HepG2 (cell line): Measurements from ENCODE around the gene RAPGEF5.

Experiments
- BATF2 ChIP-seq: sonication (generic); formaldehyde crosslinking; IDR thresholded peaks from 2 replicates; pipeline ENCODE4 v1.8.0; 2022; ENCODE audit warnings: mild to moderate bottlenecking, missing genetic modification reagents, moderate library complexity
- CREB1 ChIP-seq, 2 experiments: fragments of 450-650 bp in 1 of 2; IDR thresholded peaks; 2 replicates each; pipeline ENCODE4 v1.6.1; 2016 to 2017; ENCODE audit warnings: control low read depth in 1 of 2, mild to moderate bottlenecking in 1 of 2, missing compliant biosample characterization in 1 of 2, missing genetic modification characterization in 1 of 2
- HDAC2 ChIP-seq: sonication (generic); formaldehyde crosslinking; IDR thresholded peaks from 2 replicates; pipeline ENCODE4 v1.4.0; 2020; ENCODE audit warnings: missing genetic modification reagents
- JUN ChIP-seq: sonication (generic); formaldehyde crosslinking; IDR thresholded peaks from 2 replicates; pipeline ENCODE4 v1.4.0; 2020; ENCODE audit warnings: mild to moderate bottlenecking, missing genetic modification reagents
- MED8 ChIP-seq: sonication (generic); formaldehyde crosslinking; IDR thresholded peaks from 2 replicates; pipeline ENCODE4 v1.8.1; 2023; ENCODE audit warnings: mild to moderate bottlenecking, missing genetic modification reagents; ENCODE audit not compliant: insufficient replicate concordance
- TF ChIP-seq, protein P1 (sequence below): sonication (generic); formaldehyde crosslinking; IDR thresholded peaks from 2 replicates; pipeline ENCODE4 v1.8.0; 2022; ENCODE audit warnings: missing genetic modification reagents, mild to moderate bottlenecking, borderline replicate concordance
- TF ChIP-seq, protein P2 (sequence below), 2 experiments: sonication (generic) in 1 of 2; formaldehyde crosslinking in 1 of 2; IDR thresholded peaks; 2 replicates each; pipeline versions ENCODE4 v1.5.1 to v1.6.1; 2011 to 2020; ENCODE audit warnings: borderline replicate concordance in 1 of 2, low read depth in 1 of 2, low read length in 1 of 2, mild to moderate bottlenecking in 1 of 2, missing genetic modification reagents in 1 of 2, moderate library complexity in 1 of 2

DNA sequence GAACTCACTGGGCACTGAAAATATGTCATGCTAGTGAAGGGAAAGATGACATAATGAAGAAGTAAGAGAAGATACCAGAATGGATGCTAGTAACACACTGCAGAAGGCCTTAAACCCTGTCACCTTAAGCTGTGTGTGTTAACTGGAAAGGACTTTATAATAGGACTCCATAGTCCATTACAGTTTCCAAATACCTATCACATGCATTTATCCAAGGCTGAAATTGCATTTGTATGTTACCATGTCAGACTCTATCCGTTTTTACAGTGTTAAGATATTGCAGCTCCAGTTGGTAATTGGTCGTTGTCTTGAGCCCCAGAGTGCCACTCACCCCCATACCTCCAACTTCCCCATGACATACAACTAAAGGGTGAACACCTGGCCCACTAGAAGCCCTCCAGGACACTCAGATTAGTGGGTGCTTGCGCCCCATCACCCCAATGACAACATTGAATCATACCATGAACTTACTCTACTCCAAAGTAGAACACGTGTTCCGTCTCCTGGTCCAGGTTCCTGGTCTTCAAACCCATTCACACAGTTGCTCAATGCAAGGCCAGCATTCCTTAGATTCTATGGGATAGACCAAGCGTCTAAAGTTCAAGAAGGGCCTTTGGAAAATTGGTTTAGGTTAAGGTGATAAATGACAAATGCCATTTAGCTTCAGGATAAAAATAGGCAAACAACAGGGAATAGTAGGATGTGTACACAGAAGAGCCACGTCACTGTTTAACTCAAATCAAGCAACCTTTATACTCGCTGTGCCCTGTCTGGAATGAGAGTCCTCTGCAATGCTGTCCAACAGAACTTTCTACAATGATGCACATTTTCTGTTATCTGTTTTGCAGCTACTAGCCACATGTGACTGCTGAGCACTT lies 2.1 kb upstream of the RAPGEF5 start:
- TF ChIP-seq JUN (CRISPR knock-in tag) (0 out of 2 replicates have a peak, but pooled peaks have one; percentile 49), HDAC2 (CRISPR knock-in tag) (peak; percentile 93; the same call in 1 of the 2 replicates), CREB1 (IDR thresholded peaks at IDR 0.05) (peak; percentile 89), CREB1 (CRISPR knock-in tag; IDR thresholded peaks at IDR 0.05) (peak; percentile 89), MED8 (CRISPR knock-in tag) (peak; percentile 68), BATF2 (CRISPR knock-in tag) (no peak)
- TF ChIP-seq, protein P1, sequence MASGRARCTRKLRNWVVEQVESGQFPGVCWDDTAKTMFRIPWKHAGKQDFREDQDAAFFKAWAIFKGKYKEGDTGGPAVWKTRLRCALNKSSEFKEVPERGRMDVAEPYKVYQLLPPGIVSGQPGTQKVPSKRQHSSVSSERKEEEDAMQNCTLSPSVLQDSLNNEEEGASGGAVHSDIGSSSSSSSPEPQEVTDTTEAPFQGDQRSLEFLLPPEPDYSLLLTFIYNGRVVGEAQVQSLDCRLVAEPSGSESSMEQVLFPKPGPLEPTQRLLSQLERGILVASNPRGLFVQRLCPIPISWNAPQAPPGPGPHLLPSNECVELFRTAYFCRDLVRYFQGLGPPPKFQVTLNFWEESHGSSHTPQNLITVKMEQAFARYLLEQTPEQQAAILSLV (CRISPR knock-in tag), result no peak
- TF ChIP-seq, protein P2, sequence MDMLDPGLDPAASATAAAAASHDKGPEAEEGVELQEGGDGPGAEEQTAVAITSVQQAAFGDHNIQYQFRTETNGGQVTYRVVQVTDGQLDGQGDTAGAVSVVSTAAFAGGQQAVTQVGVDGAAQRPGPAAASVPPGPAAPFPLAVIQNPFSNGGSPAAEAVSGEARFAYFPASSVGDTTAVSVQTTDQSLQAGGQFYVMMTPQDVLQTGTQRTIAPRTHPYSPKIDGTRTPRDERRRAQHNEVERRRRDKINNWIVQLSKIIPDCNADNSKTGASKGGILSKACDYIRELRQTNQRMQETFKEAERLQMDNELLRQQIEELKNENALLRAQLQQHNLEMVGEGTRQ (IDR thresholded peaks at IDR 0.05; ENCODE audit: low read depth, low read length), result peak; percentile 51
- TF ChIP-seq, protein P2 (CRISPR knock-in tag; IDR thresholded peaks at IDR 0.05; ENCODE audit: borderline replicate concordance), result peak; percentile 69; the same call in 1 of the 2 replicates
